SU-DHL-6 (cell line): ENCODE results near the gene CDH23.

ENCODE experiments used
- EZH2phosphoT487 ChIP-seq: fragments of 200-600 bp; sonication (generic), shearing (Covaris generic); conservative IDR thresholded peaks from 2 replicates; pipeline ENCODE4 v1.6.1; 2018; ENCODE audit warnings: mild to moderate bottlenecking, antibody characterized with exemption, low read length, moderate library complexity, mixed read lengths
- TF ChIP-seq, protein P1 (sequence below): fragments of 200-600 bp; sonication (generic); IDR thresholded peaks from one replicate; pipeline ENCODE4 v1.5.1; 2017; ENCODE audit warnings: antibody characterized with exemption, mild to moderate bottlenecking, low read length, moderate library complexity; ENCODE audit not compliant: insufficient read depth, poor library complexity, severe bottlenecking

DNA sequence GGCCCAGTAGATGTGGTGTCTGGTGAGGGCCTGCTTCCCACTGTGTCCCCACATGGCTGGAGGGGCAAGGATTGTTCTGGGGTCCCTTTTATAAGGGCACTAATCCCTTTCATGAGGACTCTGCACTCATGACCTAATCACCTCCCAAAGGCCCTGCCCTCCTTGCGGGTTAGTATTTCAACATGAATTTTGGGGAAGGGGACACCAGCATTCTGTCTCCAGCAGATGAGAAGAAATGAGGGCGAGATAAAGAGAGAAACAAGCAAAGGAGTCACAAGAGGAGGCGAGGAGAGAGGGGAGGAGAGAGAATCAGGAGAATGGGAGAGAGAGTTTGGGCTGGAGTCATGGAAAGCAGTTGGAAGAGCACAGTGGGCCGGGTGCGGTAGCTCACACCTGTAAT lies 239.1 kb downstream of the CDH23 start:
- TF ChIP-seq, protein P1, sequence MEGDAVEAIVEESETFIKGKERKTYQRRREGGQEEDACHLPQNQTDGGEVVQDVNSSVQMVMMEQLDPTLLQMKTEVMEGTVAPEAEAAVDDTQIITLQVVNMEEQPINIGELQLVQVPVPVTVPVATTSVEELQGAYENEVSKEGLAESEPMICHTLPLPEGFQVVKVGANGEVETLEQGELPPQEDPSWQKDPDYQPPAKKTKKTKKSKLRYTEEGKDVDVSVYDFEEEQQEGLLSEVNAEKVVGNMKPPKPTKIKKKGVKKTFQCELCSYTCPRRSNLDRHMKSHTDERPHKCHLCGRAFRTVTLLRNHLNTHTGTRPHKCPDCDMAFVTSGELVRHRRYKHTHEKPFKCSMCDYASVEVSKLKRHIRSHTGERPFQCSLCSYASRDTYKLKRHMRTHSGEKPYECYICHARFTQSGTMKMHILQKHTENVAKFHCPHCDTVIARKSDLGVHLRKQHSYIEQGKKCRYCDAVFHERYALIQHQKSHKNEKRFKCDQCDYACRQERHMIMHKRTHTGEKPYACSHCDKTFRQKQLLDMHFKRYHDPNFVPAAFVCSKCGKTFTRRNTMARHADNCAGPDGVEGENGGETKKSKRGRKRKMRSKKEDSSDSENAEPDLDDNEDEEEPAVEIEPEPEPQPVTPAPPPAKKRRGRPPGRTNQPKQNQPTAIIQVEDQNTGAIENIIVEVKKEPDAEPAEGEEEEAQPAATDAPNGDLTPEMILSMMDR = no peak
- no peak for TF ChIP-seq EZH2phosphoT487
